ENCODE data around the gene PKP4. TPM values are rescaled to one million over a fixed set of nuclear protein-coding genes. Genes with fewer than 3 reads are reported as not detected.

The PKP4 gene
- total and polyA plus RNA-seq, 2 of the 8 experiments (the other 6 are each of a cell fraction or from before 2014, with no cell fraction given): 48.2 to 88.0 TPM

DNA sequence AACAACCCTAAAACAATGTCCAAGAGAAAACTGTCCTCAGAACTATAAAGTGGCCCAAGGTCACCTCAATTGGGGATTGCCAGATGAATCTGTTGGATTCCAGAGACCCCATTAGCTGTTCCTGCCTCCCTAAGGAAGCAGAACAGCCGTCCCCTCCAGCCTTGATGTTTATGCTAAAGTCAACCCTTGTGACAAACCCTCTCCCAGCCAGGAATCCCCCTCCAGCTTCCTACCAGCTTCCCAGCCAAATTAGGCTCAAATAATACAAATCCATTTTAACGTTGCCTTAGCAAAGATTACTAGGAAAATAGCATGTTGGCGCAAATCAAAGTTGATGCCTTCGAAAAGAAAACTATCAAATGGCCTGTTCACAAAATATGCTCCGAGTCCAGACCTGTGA, 232.6 kb downstream of the PKP4 start:
- H4K8ac ChIP-seq (ENCODE audit: extremely low read depth, insufficient read depth, low read length): no peak overlapping the region
- 86% methylated on average over 5 of the region's 5 CpGs; no CpG with 5 or more reads in 1 of the 2 experiments for WGBS, 2 experiments (ENCODE audit: extremely low coverage in 1 of 2, insufficient coverage in 1 of 2, insufficient read length in 1 of 2, insufficient replicate concordance in 2 of 2, low coverage in 1 of 2, low lambda C conversion rate in 2 of 2, missing lambda C conversion rate in 1 of 2)
- H3K18ac ChIP-seq (ENCODE audit: extremely low read depth, low read length): no peak overlapping the region
- H2AFZ ChIP-seq (ENCODE audit: low read length): no peak overlapping the region
- no peak overlapping the region for H3K23ac ChIP-seq (ENCODE audit: insufficient read length)
- no peaks in the 10 kb centered on the region for H3K36me3 ChIP-seq (ENCODE audit: control insufficient read depth in 2 of 4, insufficient read depth in 4 of 4, low read length in 3 of 4)
- CTCF ChIA-PET (ENCODE audit: partially characterized antibody): interaction anchor here (0.7 to 3.5 kb wide), 7 partner anchors 10 to 101 kb away, joined by 3 to 27 read pairs (median 5); no protein-coding TSS in a partner anchor
- H3K9me3 ChIP-seq (ENCODE audit: insufficient read depth in 2 of 2, low read depth in 1 of 2, low read length in 1 of 2): no peaks in the 10 kb centered on the region
- no peak overlapping the region for H4K5ac ChIP-seq (ENCODE audit: insufficient read length, low read depth, low read length)
- H3K4me2 ChIP-seq (ENCODE audit: insufficient read depth in 1 of 2, low read depth in 2 of 2, low read length in 2 of 2): no peak overlapping the region
- DNase-seq (ENCODE audit: low read depth in 1 of 2, low spot score in 2 of 2): no peak
- POLR2A ChIA-PET (ENCODE audit: partially characterized antibody): no interaction called here
- H2BK15ac ChIP-seq (ENCODE audit: low read length): no peak overlapping the region
- H3K4ac ChIP-seq (replicated peaks; ENCODE audit: insufficient read length, low read depth, low read length): no peak overlapping the region
- no peaks in the 10 kb centered on the region for H3K27me3 ChIP-seq (replicated peaks in 1 of 4; ENCODE audit: control insufficient read depth in 3 of 4, extremely low read depth in 1 of 4, insufficient read depth in 3 of 4, low read length in 3 of 4)
- no peak overlapping the region for H3K14ac ChIP-seq (ENCODE audit: insufficient read length)
- no peak overlapping the region for H2BK12ac ChIP-seq (ENCODE audit: low read depth, low read length)
- H3K27ac ChIP-seq (ENCODE audit: low read depth, low read length): no peak overlapping the region
- no peak overlapping the region for H3K56ac ChIP-seq (replicated peaks; ENCODE audit: insufficient read length, low read depth, low read length)
- no peak overlapping the region for H2AK5ac ChIP-seq (ENCODE audit: low read depth, low read length)
- H4K20me1 ChIP-seq (replicated peaks in 1 of 2; ENCODE audit: control insufficient read depth in 1 of 2, insufficient read depth in 2 of 2, low read length in 2 of 2): no peaks in the 10 kb centered on the region
- no peak overlapping the region for H2BK120ac ChIP-seq (replicated peaks; ENCODE audit: low read depth, low read length)
- H3K23me2 ChIP-seq (ENCODE audit: low read depth, low read length): no peaks in the 10 kb centered on the region
- no peak overlapping the region for H2BK20ac ChIP-seq (ENCODE audit: low read length)
- no peak overlapping the region for H3K9ac ChIP-seq (replicated peaks in 1 of 4; ENCODE audit: extremely low read depth in 1 of 4, low read depth in 3 of 4, low read length in 3 of 4)
- H4K91ac ChIP-seq (replicated peaks; ENCODE audit: insufficient read length, low read length): no peak overlapping the region
- FAIRE-seq: no peak
- TF ChIP-seq KDM4A (IDR thresholded peaks at IDR 0.05; ENCODE audit: low read depth, low read length, severe bottlenecking) (no peak), RAD21 (IDR thresholded peaks at IDR 0.05 in 1 of 2, conservative IDR thresholded peaks at IDR 0.05 in 1 of 2; ENCODE audit: low read depth in 2 of 2, low read length in 2 of 2) (no peak), SP2 (IDR thresholded peaks at IDR 0.05; ENCODE audit: low read length) (no peak), CBX8 (IDR thresholded peaks at IDR 0.05; ENCODE audit: borderline replicate concordance, low read depth, low read length) (no peak), CREB1 (IDR thresholded peaks at IDR 0.05) (no peak), SUZ12 (IDR thresholded peaks at IDR 0.05; ENCODE audit: low read length) (no peak), RNF2 (IDR thresholded peaks at IDR 0.05; ENCODE audit: borderline replicate concordance, low read depth, low read length, missing control alignments, poor library complexity, severe bottlenecking) (no peak), JUN (IDR thresholded peaks at IDR 0.05; ENCODE audit: low read depth, low read length) (no peak), ATF2 (IDR thresholded peaks at IDR 0.05; ENCODE audit: low read length) (no peak), SP1 (IDR thresholded peaks at IDR 0.05; ENCODE audit: low read depth, low read length) (no peak), KDM1A (IDR thresholded peaks at IDR 0.05; ENCODE audit: borderline replicate concordance, low read length) (no peak)
- TF ChIP-seq, protein P1, sequence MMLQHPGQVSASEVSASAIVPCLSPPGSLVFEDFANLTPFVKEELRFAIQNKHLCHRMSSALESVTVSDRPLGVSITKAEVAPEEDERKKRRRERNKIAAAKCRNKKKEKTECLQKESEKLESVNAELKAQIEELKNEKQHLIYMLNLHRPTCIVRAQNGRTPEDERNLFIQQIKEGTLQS (IDR thresholded peaks at IDR 0.05; ENCODE audit: insufficient read depth, low read depth, low read length): no peak
- no peaks in the 10 kb centered on the region for H3K79me2 ChIP-seq (ENCODE audit: control insufficient read depth in 1 of 2, insufficient read depth in 2 of 2, low read length in 2 of 2)
- H2BK5ac ChIP-seq (ENCODE audit: low read depth, low read length): no peak overlapping the region
- no peak overlapping the region for H3K4me3 ChIP-seq (ENCODE audit: extremely low read depth in 1 of 4, insufficient read depth in 2 of 4, low read depth in 3 of 4, low read length in 4 of 4)
- no peaks in the 10 kb centered on the region for H3K79me1 ChIP-seq (ENCODE audit: low read depth, low read length)
- no peaks in the 10 kb centered on the region; a peak in 2 of 7 replicates for H3K4me1 ChIP-seq (replicated peaks in 1 of 4; ENCODE audit: control insufficient read depth in 3 of 4, insufficient read depth in 4 of 4, low read length in 3 of 4)
